Epidermal melanocyte (primary cell): Measurements from ENCODE around the gene DENND6B.
"Not testable (repeated sequence)": the region's sequence is repeated elsewhere in the genome, so short reads cannot be mapped to it uniquely, and the experiment has no call there.

Experiments
- DNase-seq: peaks from one replicate; pipeline ENCODE4 v3.0.0; 2011; ENCODE audit warnings: low spot score; ENCODE audit not compliant: insufficient read length

Gene DENND6B

GRCh38 chr22:50286701-50287318 lies 40.0 kb downstream of the DENND6B start:
- no peak for DNase-seq

GRCh38 chr22:50286275-50286674 lies 40.5 kb downstream of the DENND6B start:
- no peak for DNase-seq

- DNase-seq, result no peak
Observed at GRCh38 chr22:50285568-50286229, 41.1 kb downstream of the DENND6B start.

- no peak for DNase-seq
Observed at GRCh38 chr22:50284479-50284878, 42.3 kb downstream of the DENND6B start.

- DNase-seq, result no peak
Observed at GRCh38 chr22:50283821-50284220, 43.0 kb downstream of the DENND6B start.

GRCh38 chr22:50282361-50283155 lies 44.3 kb downstream of the DENND6B start:
- DNase-seq, result no peak

- no peak for DNase-seq
Observed at GRCh38 chr22:50281957-50282356, 44.9 kb downstream of the DENND6B start.

- DNase-seq, result no peak
Observed at GRCh38 chr22:50281384-50281760, 45.4 kb downstream of the DENND6B start.

GRCh38 chr22:50280708-50281383 lies 46.0 kb downstream of the DENND6B start:
- DNase-seq, result no peak

- DNase-seq, result no peak
Observed at GRCh38 chr22:50280022-50280707, 46.6 kb downstream of the DENND6B start.

- DNase-seq, result no peak
Observed at GRCh38 chr22:50278956-50279619, 47.7 kb downstream of the DENND6B start.

- no peak for DNase-seq
Observed at GRCh38 chr22:50278461-50278860, 48.4 kb downstream of the DENND6B start.

- no peak for DNase-seq
Observed at GRCh38 chr22:50277761-50278160, 49.1 kb downstream of the DENND6B start.

GRCh38 chr22:50276143-50276542 lies 50.7 kb downstream of the DENND6B start:
- DNase-seq, result no peak

- DNase-seq, result no peak
Observed at GRCh38 chr22:50275181-50276055, 51.4 kb downstream of the DENND6B start.

GRCh38 chr22:50274771-50275170 lies 52.0 kb downstream of the DENND6B start:
- no peak for DNase-seq

GRCh38 chr22:50274311-50274710 lies 52.5 kb downstream of the DENND6B start:
- no peak for DNase-seq

- not testable (repeated sequence) for DNase-seq
Observed at GRCh38 chr22:50273781-50274180, 53.0 kb downstream of the DENND6B start.

GRCh38 chr22:50273352-50273751 lies 53.5 kb downstream of the DENND6B start:
- DNase-seq, result not testable (repeated sequence)
